22Rv1 (cell line): Measurements from ENCODE around the gene YAE1.

ENCODE experiments used
- ZFX ChIP-seq: fragments of 450-650 bp; IDR thresholded peaks from 2 replicates; pipeline ENCODE4 v1.6.1; 2017; ENCODE audit warnings: antibody characterized with exemption, borderline replicate concordance
- TF ChIP-seq, protein P1 (sequence below): fragments of 450-650 bp; IDR thresholded peaks from 2 replicates; pipeline ENCODE4 v1.5.1; 2017; ENCODE audit warnings: mild to moderate bottlenecking

DNA sequence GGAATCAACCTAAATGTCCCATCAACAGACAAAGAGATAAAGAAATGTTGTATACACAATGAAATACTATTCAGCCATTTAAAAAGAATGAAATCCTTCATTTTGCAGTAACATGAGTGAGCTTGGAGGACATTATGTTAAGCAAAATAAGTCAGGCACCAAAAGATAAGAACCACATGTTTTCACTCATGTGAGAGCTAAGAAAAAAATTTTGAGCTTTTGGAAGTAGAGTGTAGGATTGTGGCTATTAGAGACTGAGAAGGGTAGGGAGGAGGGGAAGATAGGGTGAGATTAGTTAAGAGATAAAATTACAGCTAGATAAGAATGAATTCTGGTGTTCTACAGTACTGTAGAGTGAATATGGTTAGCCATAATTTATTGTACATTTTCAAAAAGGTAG is 8.3 kb upstream of the YAE1 start:
- TF ChIP-seq, protein P1, sequence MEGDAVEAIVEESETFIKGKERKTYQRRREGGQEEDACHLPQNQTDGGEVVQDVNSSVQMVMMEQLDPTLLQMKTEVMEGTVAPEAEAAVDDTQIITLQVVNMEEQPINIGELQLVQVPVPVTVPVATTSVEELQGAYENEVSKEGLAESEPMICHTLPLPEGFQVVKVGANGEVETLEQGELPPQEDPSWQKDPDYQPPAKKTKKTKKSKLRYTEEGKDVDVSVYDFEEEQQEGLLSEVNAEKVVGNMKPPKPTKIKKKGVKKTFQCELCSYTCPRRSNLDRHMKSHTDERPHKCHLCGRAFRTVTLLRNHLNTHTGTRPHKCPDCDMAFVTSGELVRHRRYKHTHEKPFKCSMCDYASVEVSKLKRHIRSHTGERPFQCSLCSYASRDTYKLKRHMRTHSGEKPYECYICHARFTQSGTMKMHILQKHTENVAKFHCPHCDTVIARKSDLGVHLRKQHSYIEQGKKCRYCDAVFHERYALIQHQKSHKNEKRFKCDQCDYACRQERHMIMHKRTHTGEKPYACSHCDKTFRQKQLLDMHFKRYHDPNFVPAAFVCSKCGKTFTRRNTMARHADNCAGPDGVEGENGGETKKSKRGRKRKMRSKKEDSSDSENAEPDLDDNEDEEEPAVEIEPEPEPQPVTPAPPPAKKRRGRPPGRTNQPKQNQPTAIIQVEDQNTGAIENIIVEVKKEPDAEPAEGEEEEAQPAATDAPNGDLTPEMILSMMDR, result no peak
- TF ChIP-seq ZFX, result no peak
